GM12873 (cell line): ENCODE measurements around the gene FBXO22.

Experiments
- CTCF ChIP-seq: IDR thresholded peaks from 2 replicates; pipeline ENCODE4 v1.5.1; 2012; ENCODE audit warnings: low read depth, mild to moderate bottlenecking, moderate library complexity, low read length, control low read depth; ENCODE audit not compliant: insufficient read depth; ENCODE audit errors: missing control alignments

The FBXO22 gene

DNA sequence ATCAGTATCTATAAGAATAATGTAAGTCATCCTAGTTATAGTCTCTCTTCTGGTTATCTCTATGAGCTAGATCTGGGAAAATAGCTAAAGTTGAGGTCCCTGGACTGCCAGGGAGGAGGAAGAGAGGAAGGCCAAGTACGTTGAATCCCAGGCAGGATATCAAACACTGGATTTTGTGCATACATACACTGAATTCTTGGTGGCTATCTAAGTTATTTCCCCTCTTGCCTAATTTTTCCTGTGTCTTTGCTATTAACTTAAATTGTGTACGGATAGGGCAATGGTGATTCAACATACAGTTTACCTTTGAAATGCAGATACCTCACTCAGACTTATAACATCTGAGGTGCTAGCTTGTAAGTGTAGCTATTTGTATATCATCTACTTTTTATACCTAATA is 27.2 kb downstream of the FBXO22 start:
- no peak for TF ChIP-seq CTCF

- no peak for TF ChIP-seq CTCF
These were observed 38.8 kb downstream of the FBXO22 start for GRCh38 chr15:75942464-75942863.

- no peak for TF ChIP-seq CTCF
These were observed 39.6 kb downstream of the FBXO22 start for GRCh38 chr15:75943246-75943645.

DNA sequence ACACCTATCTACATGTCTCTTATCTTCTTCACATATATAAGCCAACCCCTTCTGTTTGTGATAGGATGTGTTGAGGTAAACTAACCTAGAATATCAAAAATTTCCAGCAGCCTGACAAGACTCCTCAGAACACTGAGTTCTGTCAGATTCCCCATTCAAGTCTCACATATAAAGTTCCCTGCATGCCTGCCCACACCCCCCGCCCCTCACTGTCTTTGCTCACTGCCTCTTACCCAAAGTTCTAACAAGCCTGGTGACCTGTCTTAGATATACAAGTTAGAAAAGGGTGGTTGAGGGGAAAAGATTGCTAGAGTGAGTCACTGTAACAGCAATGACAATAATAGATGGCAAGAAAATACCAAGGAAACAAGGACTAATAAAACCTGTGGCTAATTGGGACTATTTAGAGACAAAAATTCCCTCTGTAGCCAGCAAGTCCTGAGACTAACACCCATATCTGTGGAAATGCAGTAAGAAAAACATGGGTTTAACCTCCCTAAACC is 40.1 kb downstream of the FBXO22 start:
- TF ChIP-seq CTCF: no peak

DNA sequence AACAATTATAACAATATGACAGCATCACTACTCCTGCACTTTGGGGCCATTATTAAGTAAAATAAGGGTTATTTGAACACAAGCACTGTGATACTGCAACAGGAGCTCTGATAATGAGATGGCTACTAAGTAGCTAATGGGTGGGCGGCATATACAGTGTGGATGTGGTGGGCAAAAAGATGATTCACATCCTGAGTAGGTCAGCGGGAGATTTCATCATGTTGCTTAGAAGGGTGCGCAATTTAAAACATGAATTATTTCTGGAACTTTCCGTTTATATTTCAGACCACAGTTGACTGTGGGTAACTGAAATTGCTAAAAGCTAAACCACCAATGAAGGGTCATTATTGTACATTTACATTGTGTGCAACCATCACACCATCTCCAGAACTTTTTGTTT is 42.3 kb downstream of the FBXO22 start:
- no peak for TF ChIP-seq CTCF

DNA sequence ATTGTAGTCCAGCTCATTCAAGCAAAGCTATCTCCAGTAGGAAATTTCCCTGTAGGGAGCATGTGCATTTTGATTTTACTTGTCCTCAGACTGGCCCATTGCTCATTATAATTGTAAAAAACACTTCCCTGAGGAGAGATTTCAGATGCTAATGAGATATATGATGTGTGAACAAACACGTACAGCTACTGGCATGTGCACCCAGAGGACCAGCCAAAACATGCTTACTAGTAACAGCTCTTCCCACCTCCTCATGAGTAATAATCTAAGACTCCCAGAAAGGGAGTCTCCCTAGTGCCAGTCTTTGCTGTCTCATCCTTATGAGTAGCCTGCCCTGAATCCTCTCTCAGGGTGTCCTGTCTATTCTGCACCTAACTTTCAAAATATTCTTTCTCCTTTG is 43.4 kb downstream of the FBXO22 start:
- TF ChIP-seq CTCF: no peak

DNA sequence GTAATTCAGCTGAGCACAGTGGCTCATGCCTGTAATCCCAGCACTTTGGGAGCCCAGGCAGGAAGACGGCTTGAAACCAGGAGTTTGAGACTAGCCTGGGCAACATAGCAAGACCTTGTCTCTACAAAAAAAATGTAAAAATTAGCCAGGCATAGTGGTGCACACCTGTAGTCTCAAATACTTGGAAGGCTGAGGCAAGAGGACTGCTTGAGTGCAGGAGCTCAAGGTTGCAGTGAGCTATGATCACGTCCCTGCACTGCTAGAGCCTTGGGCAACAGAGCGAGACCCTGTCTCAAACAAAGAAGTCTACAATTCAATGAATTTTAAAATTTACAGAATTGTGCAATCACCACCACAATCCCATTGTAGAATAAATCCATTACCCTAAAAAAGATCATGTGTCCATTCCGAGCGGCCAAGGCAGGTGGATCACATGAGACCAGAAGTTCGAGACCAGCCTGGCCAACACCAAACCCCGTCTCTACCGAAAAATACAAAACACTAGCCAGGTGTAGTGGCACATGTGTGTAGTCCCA is 45.2 kb downstream of the FBXO22 start:
- TF ChIP-seq CTCF: no peak

GRCh38 chr15:75952525-75952924 is 48.8 kb downstream of the FBXO22 start:
- no peak for TF ChIP-seq CTCF
